K562 (cell line): ENCODE data around the gene NUAK1. TPM values are rescaled to one million over a fixed set of nuclear protein-coding genes. Genes with fewer than 3 reads are reported as not detected.

Experiments used
- ATAC-seq: fragments of 200-7000 bp; cut with Tn5 transposase; 3 replicates; pipeline ENCODE4 v1.9.1; 2020; ENCODE audit warnings: moderate library complexity
- BruUV-seq: library from RNA; stranded (reverse); fragments of 400-500 nt; replicated peaks from 2 replicates; lab custom pipeline; 2021; lab: Mats Ljungman, UMichigan
- CTCF ChIA-PET: fragments of 300-600 bp; formaldehyde crosslinking; extraction: SDS; loops from one replicate; lab custom pipeline; 2021; ENCODE audit warnings: low intra/inter-chr PET ratio; lab: Yijun Ruan, JAX
- POLR2A ChIA-PET: fragments of 300-600, 350-650 bp; sonication (Branson Sonifier 250); formaldehyde crosslinking; extraction: SDS; loops from one replicate; lab custom pipeline; 2021; ENCODE audit warnings: antibody characterized with exemption, inconsistent platforms; lab: Yijun Ruan, JAX
- DNase-seq, 4 experiments: peaks; one replicate each; pipeline versions ENCODE4 v3.0.0 to v3.0.0-alpha.2; 2011 to 2018; ENCODE audit warnings: low spot score in 3 of 4, mixed read lengths in 3 of 4; ENCODE audit errors: extremely low read depth in 1 of 4
- FAIRE-seq: peaks from 2 replicates; lab custom pipeline; 2011; peaks lifted over from hg19 to GRCh38; lab: Jason Lieb, UNC
- H2AFZ ChIP-seq: 2 replicates; pipeline ENCODE4 v1.6.0; 2011; ENCODE audit warnings: low read depth, low read length, control low read depth, inconsistent platforms
- H3K27ac ChIP-seq: fragments of 200-600 bp; 3 replicates; pipeline ENCODE4 v1.8.0; 2011; ENCODE audit warnings: low read depth, mild to moderate bottlenecking, control low read depth, inconsistent platforms, low read length, moderate library complexity, mixed read lengths; ENCODE audit errors: extremely low read depth
- H3K27me3 ChIP-seq, 2 experiments: fragments of 300-600 bp in 1 of 2; 2 replicates in 1 of 2; 3 replicates in 1 of 2; pipeline versions ENCODE4 v1.6.0 to v1.8.0; 2011; ENCODE audit warnings: inconsistent platforms in 2 of 2, low read length in 2 of 2, mild to moderate bottlenecking in 1 of 2, mixed read lengths in 1 of 2, moderate library complexity in 1 of 2; ENCODE audit not compliant: control insufficient read depth in 2 of 2, insufficient read depth in 2 of 2
- H3K36me3 ChIP-seq: fragments of 300-600 bp; 3 replicates; pipeline ENCODE4 v1.8.0; 2011; ENCODE audit warnings: mild to moderate bottlenecking, low read length, inconsistent platforms; ENCODE audit not compliant: control insufficient read depth, insufficient read depth
- H3K4me1 ChIP-seq, 2 experiments: fragments of 200-600 bp in 1 of 2; replicated peaks in 1 of 2; 2 replicates in 1 of 2; 3 replicates in 1 of 2; pipeline versions ENCODE4 v1.5.1 to v1.8.0; 2011; ENCODE audit warnings: inconsistent platforms in 2 of 2, low read length in 2 of 2, mild to moderate bottlenecking in 1 of 2, mixed read lengths in 1 of 2, moderate library complexity in 1 of 2; ENCODE audit not compliant: control insufficient read depth in 2 of 2, insufficient read depth in 2 of 2
- H3K4me2 ChIP-seq: 2 replicates; pipeline ENCODE4 v1.6.1; 2011; ENCODE audit warnings: low read length, control low read depth, inconsistent platforms, mixed read lengths; ENCODE audit not compliant: insufficient read depth
- H3K4me3 ChIP-seq: fragments of 200-600 bp; sonication (generic), shearing (Covaris generic); 2 replicates; pipeline ENCODE4 v1.5.1; 2016; ENCODE audit warnings: control low read depth, inconsistent platforms
- H3K79me2 ChIP-seq: fragments of 200-600 bp; 3 replicates; pipeline ENCODE4 v1.8.0; 2011; ENCODE audit warnings: low read length, inconsistent platforms; ENCODE audit not compliant: control insufficient read depth, insufficient read depth
- H3K9ac ChIP-seq, 2 experiments: 2 replicates each; pipeline versions ENCODE4 v1.6.0 to v1.6.1; 2011; ENCODE audit warnings: low read depth in 2 of 2, low read length in 2 of 2, control low read depth in 1 of 2, inconsistent platforms in 1 of 2, mild to moderate bottlenecking in 1 of 2, mixed read lengths in 1 of 2; ENCODE audit not compliant: insufficient read depth in 1 of 2
- H3K9me1 ChIP-seq: one replicate; pipeline ENCODE4 v1.6.0; 2011; ENCODE audit warnings: inconsistent platforms, mild to moderate bottlenecking, low read length, moderate library complexity; ENCODE audit not compliant: control insufficient read depth, insufficient read depth
- H3K9me3 ChIP-seq: replicated peaks from 2 replicates; pipeline ENCODE4 v1.5.1; 2011; ENCODE audit warnings: low read depth, low read length, inconsistent platforms; ENCODE audit not compliant: control insufficient read depth, insufficient read depth
- H4K20me1 ChIP-seq: replicated peaks from 2 replicates; pipeline ENCODE4 v1.6.1; 2011; ENCODE audit warnings: low read length, inconsistent platforms, mixed read lengths; ENCODE audit not compliant: control insufficient read depth, insufficient read depth
- FOXJ3 ChIP-seq: sonication (generic); formaldehyde crosslinking; IDR thresholded peaks from 2 replicates; pipeline ENCODE4 v1.4.0; 2020; ENCODE audit warnings: mild to moderate bottlenecking, missing genetic modification reagents
- MCM5 ChIP-seq: fragments of 450-650 bp; IDR thresholded peaks from 2 replicates; pipeline ENCODE4 v1.6.1; 2016; ENCODE audit warnings: low read depth
- NR0B1 ChIP-seq: fragments of 450-650 bp; IDR thresholded peaks from one replicate; pipeline ENCODE4 v1.6.1; 2018; ENCODE audit warnings: mild to moderate bottlenecking, moderate library complexity; ENCODE audit not compliant: partially characterized antibody
- NRF1 ChIP-seq, 2 experiments: fragments of 450-650 bp; IDR thresholded peaks in 1 of 2; conservative IDR thresholded peaks in 1 of 2; 2 replicates each; pipeline ENCODE4 v1.6.1; 2014; ENCODE audit warnings: mild to moderate bottlenecking in 2 of 2
- PRPF4 ChIP-seq: fragments of 200-400 bp; formaldehyde crosslinking; IDR thresholded peaks from one replicate; pipeline ENCODE4 v1.6.1; 2017; ENCODE audit warnings: low read length, low read depth, mild to moderate bottlenecking; ENCODE audit not compliant: insufficient read depth, poor library complexity, severe bottlenecking
- SAP30 ChIP-seq: fragments of 200-600 bp; sonication (generic); IDR thresholded peaks from 2 replicates; pipeline ENCODE4 v1.6.1; 2012; ENCODE audit warnings: borderline replicate concordance, low read depth, mild to moderate bottlenecking, moderate library complexity, low read length, control low read depth, inconsistent platforms; ENCODE audit not compliant: insufficient read depth, poor library complexity, severe bottlenecking
- SRF ChIP-seq, 2 experiments: fragments of 250-450, 450-650 bp in 1 of 2; sonication (Bioruptor Pico) in 1 of 2; sonication (generic) in 1 of 2; formaldehyde crosslinking; IDR thresholded peaks; 2 replicates each; pipeline versions ENCODE4 v1.5.0 to v1.5.1; 2020 to 2022; ENCODE audit warnings: mild to moderate bottlenecking in 1 of 2, missing genetic modification reagents in 1 of 2
- ZNF140 ChIP-seq: fragments of 250-450 bp; sonication (Bioruptor Pico); IDR thresholded peaks from 2 replicates; pipeline ENCODE4 v1.8.0; 2021; ENCODE audit warnings: moderate library complexity, mild to moderate bottlenecking, inconsistent platforms
- ZNF280B ChIP-seq: fragments of 250-450 bp; sonication (Bioruptor Pico); IDR thresholded peaks from 2 replicates; pipeline ENCODE4 v1.5.1; 2021; ENCODE audit warnings: mild to moderate bottlenecking
- ZNF282 ChIP-seq: sonication (generic); formaldehyde crosslinking; IDR thresholded peaks from 2 replicates; pipeline ENCODE4 v1.8.1; 2023; ENCODE audit warnings: missing genetic modification reagents
- WGBS: fragments of 100-300 bp; shearing (Covaris generic); methylation state at CpG from one replicate; pipeline ENCODE4 v1.1.6; 2016; ENCODE audit warnings: low coverage, mixed read lengths; ENCODE audit not compliant: insufficient coverage; ENCODE audit errors: missing lambda C conversion rate; 5-methylcytosine and 5-hydroxymethylcytosine counted together
- in situ Hi-C: fragments of 300-500 bp; cut with MboI; formaldehyde crosslinking; loops from 4 replicates; pipeline ENCODE4 v1.15.0; 2018; ENCODE audit warnings: inconsistent platforms, mixed read lengths
- intact Hi-C: fragments of 100-400 bp; cut with micrococcal nuclease; formaldehyde crosslinking; loops from 2 replicates; pipeline ENCODE4 v1.14.2; 2022
- polyA plus RNA-seq, 8 experiments: library from polyadenylated mRNA; depleted of rRNA in 4 of 8; stranded (reverse) in 5 of 8; unstranded in 3 of 8; fragments of >200 nt; fragmentation: Nextera tagmentation in 2 of 8; fragmentation: Illumina TruSeq in 1 of 8; extraction: Ambion mirVana in 2 of 8; extraction: Trizol in 1 of 8; gene quantifications; 2 replicates each; pipeline versions ENCODE4 v1.2.1 to v1.2.3, GENCODE V29; 2011 to 2014; ENCODE audit warnings: inconsistent platforms in 1 of 8, missing spikeins in 1 of 8
- total RNA-seq, 7 experiments: library from RNA; depleted of rRNA in 6 of 7; stranded (reverse); fragments of >200 nt in 6 of 7; fragmentation: Illumina TruSeq in 2 of 7; extraction: Trizol in 2 of 7; gene quantifications; 2 replicates each; pipeline versions ENCODE4 v1.2.1 to v1.2.3, GENCODE V29; 2011 to 2021; ENCODE audit warnings: low replicate concordance in 1 of 7

Gene NUAK1
- total and polyA plus RNA-seq, 9 of the 15 experiments (the other 6 are each of a cell fraction or from before 2014, with no cell fraction given): 0.02 TPM; not detected in 8

- H3K79me2 ChIP-seq: no peaks in the 10 kb centered on the region
- H3K9ac ChIP-seq: no peak overlapping the region
- no peak for DNase-seq
- no peak overlapping the region for H2AFZ ChIP-seq
- no peak for FAIRE-seq
- no peak for ATAC-seq
- H3K27me3 ChIP-seq: peaks cover 0 to 9% of the 10 kb centered on the region in 2 experiments; a peak in 2 of 5 replicates
- in situ Hi-C loops: no loop called here
- no peaks in the 10 kb centered on the region for H3K4me1 ChIP-seq
- H3K9me1 ChIP-seq: peaks cover 2% of the 10 kb centered on the region
- H3K4me3 ChIP-seq: no peak overlapping the region
- no peaks in the 10 kb centered on the region for H3K9me3 ChIP-seq
- ChIA-PET POLR2A (interaction anchor here (0.7 kb wide), 1 partner anchor 118 kb away, joined by 3 read pairs; no protein-coding TSS in a partner anchor), CTCF (no interaction called here)
- H3K36me3 ChIP-seq: no peaks in the 10 kb centered on the region
- BruUV-seq: no TSS peak
- no peak overlapping the region for H3K27ac ChIP-seq
- intact Hi-C loops: loop anchor here (10.0 kb wide), 2 partner anchors 123 to 1943 kb away; no protein-coding TSS in a partner anchor
- no peak overlapping the region for H3K4me2 ChIP-seq
- H4K20me1 ChIP-seq: no peaks in the 10 kb centered on the region
- WGBS: 0% methylated on average over 12 of the region's 12 CpGs
- TF ChIP-seq SAP30 (no peak), NRF1 (conservative IDR thresholded peaks at IDR 0.05 in 1 of 2, IDR thresholded peaks at IDR 0.05 in 1 of 2) (no peak), MCM5 (no peak), ZNF282 (CRISPR knock-in tag) (no peak), ZNF280B (CRISPR knock-in tag) (no peak), FOXJ3 (CRISPR knock-in tag) (no peak), PRPF4 (no peak), NR0B1 (no peak), ZNF140 (CRISPR knock-in tag) (no peak), SRF (CRISPR knock-in tag; IDR thresholded peaks at IDR 0.05) (no peak)
Measured at GRCh38 chr12:106147956-106148355, 9.2 kb upstream of the NUAK1 start.
